Activated T-cell treated with anti-CD3 and anti-CD28 coated beads for 4 hours (primary cell): Measurements from ENCODE around the gene VAV2.
"Not testable (repeated sequence)": the region's sequence is repeated elsewhere in the genome, so short reads cannot be mapped to it uniquely, and the experiment has no call there.

ENCODE experiments used
- DNase-seq: peaks from one replicate; pipeline ENCODE4 v3.0.0-alpha.2; 2020

Gene VAV2

DNA sequence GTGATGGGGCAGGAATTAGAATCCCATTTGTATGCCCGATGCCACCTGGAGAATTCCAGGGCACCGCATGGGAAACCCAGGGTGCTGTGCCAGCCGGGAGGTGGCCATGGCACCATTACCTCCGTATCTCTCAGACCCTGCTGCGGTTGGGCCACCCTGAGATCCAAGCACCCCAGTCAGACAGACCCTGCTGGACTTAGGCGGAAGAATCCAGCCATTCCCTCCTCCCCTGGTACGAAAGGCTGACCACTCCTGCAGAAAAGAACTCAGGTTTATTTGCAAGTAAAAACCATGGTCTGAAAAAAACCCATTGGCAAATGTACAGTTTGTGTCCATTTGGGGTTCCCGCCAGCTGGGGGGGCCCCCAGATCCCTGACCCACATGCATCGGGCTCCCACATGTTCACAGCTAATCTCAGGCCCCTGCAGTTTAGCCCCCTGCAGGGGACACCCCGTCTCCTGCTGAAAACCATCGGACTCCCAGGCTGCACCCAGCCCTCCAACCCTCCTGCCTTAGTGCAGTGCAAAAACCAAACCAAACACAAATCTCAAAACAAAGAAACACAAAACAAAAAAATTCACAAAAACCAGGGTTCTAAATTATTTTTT lies 230.4 kb downstream of the VAV2 start:
- no peak for DNase-seq

- DNase-seq: no peak
Measured at GRCh38 chr9:133760713-133761290, 231.3 kb downstream of the VAV2 start.

- no peak for DNase-seq
Measured at GRCh38 chr9:133759946-133760345, 232.2 kb downstream of the VAV2 start.

DNA sequence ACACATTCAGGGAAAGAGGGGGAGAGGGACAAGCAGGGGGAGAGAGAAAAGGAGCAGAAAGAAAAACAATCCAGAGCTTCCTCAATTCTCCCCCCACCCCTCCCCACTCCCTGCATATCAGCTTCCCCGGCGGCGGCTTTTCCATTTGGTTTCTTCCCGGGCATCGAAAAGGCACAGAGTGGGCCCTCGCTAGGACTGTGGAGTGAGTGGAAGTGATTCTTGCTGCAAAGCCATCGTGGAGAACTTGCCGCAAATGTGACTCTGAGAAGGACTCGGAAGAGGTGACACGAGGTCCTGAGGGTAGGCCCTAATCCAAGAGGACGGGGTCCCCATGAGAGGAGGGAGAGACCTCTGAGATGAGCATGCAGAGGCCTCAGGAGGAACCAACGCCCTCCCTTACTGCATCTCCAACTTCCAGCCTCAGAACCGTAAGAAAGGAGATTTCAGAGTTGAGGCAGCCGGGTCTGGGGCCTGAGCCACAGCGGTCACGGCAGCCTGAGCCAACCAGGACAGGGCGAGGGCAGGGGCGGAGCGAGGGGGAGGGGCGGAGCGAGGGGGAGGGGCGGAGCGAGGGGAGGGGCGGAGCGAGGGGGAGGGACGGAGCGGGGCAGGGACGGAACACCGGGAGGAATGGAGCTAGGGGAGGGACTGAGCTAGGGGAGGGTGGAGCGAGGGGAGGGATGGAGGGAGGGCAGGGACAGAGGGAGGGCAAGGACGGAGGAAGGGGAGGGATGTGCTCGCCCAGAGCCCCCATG lies 232.8 kb downstream of the VAV2 start:
- no peak for DNase-seq

DNA sequence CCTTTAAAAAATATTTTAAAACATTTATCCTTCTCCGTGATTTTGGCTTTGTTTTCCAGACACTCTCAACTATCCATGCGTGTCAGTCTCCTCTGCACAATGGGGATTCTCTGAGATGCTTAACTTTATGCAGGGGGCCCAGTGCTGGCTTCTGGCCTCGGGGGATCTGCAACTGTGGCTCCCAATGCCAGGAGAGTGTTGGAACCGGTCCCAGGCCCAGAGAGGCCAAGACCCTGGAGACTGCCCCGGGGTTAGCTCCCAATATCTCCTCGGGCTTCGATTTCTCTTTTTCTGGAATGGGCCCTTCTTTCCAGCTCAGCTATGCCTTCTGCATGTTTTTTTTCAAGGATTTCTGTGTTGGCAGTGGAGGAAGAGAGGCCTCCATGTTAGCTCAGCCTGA lies 233.9 kb downstream of the VAV2 start:
- DNase-seq: no peak

DNA sequence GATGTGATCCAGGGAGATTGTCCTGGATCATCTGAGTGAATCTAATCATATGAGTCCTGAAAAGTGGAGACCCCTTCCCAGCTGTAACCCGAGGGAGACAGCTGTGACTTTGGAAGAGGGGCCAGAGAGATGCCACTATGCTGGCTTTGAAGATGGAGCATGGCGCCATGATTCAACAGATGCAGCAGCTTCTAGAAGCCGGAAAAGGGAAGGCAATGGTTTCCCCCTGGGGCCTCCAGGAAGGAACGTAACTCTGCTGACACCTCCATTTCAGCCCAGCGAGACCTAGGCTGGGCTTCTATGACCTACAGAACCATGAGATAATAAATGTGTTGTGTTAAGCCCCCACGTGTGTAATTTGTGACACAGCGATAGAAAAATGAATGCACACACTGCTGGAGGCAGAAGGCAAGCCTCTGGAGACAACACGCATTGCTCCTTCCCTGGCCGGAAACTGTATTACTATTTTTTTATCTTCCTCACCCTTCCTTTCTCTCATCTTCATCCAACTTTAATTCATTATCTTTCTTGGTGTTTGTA lies 237.4 kb downstream of the VAV2 start:
- no peak for DNase-seq

DNA sequence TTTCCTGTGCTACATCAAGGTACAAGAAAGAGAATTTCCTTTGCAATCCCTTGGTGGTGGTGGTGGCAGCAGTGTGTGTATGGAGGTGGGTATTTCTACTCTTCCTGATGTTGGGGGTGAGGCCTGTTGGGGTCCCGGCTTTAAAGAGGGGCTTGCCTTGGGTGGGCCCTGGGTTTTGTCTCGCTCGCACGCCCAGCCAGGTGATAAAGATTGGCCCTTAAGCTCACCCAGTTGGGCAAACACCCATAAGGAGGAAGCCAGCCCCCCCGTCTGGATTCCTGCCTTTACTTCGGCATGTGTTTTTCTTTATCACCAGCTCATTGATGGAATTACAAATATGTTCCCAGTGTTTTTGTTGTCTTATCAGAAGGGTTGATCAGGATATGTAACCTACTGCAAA lies 237.9 kb downstream of the VAV2 start:
- no peak for DNase-seq

DNA sequence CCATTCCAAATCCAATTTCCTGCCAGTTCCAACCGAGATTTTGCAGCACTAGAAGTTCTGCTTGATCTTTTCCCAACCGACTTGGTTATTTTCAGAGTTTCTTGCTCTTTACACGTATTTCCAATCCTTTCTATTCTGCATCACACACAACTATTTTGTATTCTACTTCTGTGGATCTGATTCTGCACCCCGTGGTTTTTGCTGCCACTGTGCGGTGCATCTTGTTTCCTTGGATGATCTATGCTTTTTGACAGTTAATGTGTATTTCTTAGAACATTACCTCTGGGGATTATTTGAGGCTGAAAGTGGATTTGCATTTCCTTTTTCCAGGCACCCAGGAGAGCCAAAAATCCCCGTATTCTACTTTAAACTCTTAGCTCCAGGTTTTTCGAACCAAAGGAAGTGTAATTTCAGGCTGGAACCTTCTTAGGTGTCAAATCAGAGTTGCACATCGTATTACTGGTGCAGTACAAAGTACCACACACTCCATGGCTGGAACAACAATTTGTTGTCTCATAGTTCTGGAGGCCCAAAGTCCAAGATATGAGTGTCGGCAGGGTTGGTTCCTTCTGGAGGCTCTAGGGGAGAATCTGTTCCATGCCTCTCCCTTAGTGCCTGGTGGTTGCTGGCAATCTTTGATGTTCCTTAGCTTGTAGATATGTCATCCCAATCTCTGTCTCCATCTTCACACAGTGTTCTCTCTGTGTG lies 239.2 kb downstream of the VAV2 start:
- DNase-seq: no peak

GRCh38 chr9:133750982-133751649 lies 241.0 kb downstream of the VAV2 start:
- no peak for DNase-seq

GRCh38 chr9:133747309-133747708 lies 244.8 kb downstream of the VAV2 start:
- DNase-seq: no peak

- not testable (repeated sequence) for DNase-seq
Measured at GRCh38 chr9:133744528-133744927, 247.6 kb downstream of the VAV2 start.

DNA sequence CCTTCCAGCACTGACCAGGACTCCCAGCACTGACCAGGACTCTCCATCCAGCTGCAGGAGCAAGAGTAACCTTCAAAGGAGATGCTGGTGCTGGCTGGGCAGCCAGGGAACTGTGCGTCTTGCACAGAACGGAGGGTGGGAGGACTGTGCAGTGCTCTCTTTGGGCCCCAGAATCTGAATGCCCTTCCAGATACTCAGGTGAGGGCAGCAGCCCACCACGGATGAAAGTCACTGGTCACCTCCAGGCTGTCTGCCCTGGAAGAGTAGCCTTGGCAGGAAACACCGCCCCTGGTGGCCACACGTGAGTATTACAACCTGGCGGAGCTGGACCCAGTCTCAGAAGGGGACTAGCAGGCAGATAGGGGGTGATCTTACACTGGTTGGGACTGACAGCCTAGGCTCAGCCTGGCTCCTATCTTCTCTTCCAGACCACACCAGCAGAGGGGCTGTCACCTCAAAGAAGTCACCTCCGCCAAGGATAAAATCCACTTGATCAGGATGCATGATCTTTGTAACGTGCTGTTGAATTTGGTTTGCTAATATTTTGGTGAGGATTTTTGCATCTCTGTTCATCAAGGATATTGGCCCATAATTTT lies 249.2 kb downstream of the VAV2 start:
- peak; percentile 70 for DNase-seq

DNA sequence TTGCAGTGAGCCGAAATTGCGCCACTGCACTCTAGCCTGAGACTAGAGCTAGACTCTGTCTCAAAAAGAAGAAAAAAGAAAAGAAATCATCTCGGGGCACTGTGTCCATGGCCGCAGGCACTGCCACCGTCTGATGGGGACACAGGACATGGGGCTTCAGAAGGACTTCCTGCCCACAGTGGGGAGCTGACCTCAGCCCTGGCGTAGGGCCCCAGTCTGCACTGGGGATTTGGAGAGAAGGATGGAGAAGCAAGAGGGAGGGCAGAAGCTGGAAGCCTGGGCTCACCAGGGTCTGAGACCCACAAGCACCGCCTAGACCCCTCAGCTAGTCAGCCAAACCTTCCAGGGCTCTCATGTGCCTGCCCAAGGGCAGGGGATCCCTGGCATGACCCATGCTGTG lies 249.9 kb downstream of the VAV2 start:
- DNase-seq: no peak

DNA sequence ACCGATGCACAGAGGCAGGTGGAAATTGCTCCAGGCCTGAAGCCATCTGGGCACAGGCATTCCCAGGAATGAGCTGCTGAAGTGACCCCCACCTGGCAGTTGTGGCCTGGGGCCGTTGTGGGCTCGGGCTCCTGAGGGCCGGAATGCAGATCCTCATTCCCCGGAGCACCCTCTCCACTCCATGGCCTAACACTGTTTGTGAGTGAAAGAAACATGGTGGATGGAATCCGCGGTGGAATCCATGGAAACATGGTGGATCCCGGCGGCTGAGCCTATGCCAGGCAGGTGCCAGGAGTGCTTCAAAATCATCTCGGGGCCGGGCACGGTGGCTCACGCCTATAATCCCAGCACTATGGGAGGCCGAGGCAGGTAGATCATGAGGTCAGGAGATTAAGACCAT lies 250.4 kb downstream of the VAV2 start:
- no peak for DNase-seq

DNA sequence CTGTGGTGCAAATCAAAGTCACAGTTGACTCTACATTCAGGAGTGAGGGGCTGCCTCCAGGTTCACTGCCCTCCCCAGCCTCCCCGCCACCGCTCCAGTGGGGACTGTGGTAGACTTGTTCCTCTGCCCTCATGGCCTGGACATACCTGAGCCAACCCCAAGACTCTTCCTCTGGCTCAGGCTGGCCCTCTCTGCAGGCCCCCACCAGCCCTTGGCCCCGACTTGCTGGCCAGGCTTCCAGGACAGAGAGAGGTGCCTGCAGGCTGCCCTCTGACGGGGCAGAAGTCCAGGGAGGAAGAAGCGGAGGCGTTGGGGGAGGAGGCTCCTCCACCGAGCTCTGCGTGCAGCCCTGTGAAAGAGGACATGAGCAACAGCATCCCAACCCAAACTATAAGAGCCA lies 251.2 kb downstream of the VAV2 start:
- no peak for DNase-seq

DNA sequence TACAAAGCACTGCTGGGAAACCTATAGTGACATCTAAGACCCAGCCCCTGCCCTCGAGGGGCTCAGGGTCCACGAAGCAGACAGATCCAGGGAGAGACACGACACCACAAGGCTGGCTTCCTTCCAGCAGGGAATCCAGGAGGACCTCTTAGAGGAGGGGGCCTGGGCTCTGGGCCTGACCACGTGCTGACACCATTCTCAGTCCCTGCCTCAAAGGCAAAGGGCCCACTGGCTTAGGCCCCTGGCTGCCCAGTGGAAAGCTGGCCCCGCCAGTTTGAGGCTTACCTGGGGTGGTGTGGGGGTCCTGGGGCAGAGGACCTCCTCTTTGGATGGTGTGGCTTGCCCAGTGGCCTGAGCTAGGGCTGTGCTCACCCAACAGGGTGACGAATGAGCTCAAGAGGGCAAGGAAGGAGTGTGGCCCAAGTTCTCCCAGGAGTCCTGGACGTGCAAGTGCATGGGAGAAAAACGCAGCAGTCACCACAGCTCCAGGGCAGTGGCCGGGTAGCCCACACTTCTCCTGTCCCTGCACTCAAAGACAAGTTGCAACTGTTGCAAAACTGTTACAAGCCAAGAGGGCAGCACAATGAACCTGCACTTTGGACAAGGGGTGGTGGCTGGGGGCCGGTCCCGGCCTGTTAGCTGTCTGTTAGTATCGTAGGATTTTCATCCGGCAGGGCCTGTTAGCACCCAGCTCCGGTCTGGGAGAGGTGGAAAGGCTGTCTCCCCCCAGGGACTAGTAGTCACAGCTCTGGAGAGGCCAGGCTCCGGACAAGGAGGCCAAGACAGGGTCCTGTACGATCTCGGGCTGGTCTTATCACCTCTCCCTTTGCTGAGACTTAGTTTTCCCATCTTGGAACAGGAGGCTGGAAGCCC lies 252.5 kb downstream of the VAV2 start:
- no peak for DNase-seq

GRCh38 chr9:133738640-133739225 lies 253.4 kb downstream of the VAV2 start:
- no peak for DNase-seq

DNA sequence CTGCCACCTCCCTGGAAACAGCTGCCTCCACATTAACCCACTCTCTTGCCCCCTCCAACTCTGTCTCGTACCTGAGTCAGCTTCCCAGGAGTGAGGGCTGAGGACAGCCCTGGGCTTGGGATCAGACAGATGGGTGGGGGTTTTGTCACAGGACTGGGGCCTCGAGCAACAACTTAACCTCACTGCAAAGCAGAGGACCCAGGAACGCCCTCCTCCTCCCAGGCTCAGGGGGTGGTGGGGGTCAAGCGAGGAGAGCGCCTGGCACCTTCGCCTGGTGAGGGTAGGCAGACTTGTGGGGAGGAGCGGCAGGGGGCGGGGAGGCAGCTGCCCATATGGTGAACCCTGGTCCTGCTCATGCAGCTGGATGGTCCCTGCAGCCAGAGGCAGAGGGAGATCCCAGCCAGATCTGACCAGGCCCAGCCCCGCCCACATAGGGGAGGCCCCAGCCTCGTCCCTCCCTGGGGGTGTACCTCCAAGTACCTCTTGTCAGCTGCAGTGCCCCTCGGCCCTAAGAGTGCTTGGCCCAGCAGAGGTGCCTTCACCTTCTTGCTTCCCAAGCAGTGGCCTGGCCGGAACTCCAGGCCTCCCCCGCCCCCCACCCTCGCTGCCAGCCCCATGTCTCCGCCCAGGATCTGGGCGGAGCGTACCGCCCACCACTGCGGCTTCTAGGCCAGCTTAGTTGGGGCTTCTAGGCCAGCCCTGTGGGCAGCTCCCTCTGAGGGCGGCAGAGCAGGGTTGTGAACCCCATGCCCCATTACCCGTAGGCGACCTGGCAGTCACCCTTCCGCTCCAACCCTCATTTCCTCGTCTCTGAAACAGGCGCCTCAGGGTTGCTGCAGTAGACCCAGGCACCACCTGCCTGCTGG lies 254.1 kb downstream of the VAV2 start, which contains the start of gene SARDH:
Gene SARDH, minus strand, starts transcription at position 579 of the 866 bp plus-strand sequence. CDS start 4,179 bp downstream, outside the sequence.
- DNase-seq: no peak

DNA sequence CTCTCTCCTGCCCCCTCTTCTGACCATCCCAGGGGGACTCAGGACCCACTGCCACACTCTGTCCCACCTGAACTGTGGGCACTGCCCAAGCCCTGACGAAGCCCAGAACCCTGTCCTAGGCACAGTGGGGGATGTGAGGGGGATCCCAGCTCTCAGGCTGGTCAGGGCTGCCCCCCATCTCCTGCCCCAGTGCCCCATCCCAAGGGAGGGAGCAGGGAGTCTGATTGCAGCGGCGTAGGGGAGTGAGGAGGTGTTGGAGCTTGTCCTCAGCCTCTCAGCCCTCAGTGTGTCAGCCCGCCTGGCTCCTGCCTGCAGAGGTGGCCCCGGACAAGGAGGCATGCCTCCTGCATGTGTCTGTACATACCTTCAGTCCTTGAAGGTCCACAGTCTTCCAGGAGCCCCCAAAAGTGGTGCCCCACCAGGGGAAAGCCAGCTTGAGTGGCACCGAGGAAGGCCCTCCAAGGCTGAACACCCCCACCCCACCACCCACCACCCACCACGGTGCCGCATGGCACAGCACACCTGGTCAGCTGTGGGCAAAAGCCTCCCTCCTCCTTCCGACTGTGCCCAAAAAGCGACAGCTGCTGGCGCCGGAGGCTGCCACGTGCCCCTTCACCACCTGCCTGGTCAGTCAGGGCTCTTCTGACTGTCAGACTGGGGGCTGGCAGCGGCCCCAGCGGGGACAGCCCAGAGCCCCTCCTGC lies 254.9 kb downstream of the VAV2 start:
- DNase-seq: no peak
